GM10248 (cell line): Measurements from ENCODE around the gene GPR152.
"Not testable (repeated sequence)": the region's sequence is repeated elsewhere in the genome, so short reads cannot be mapped to it uniquely, and the experiment has no call there.

Source experiments
- CTCF ChIA-PET: fragments of 300-600 bp; sonication (Branson Sonifier 250); formaldehyde crosslinking; extraction: SDS; loops from one replicate; lab custom pipeline; 2021; ENCODE audit warnings: antibody characterized with exemption; lab: Yijun Ruan, JAX
- POLR2A ChIA-PET: fragments of 350-650 bp; sonication (Branson Sonifier 250); formaldehyde crosslinking; extraction: SDS; loops from one replicate; lab custom pipeline; 2020; ENCODE audit warnings: antibody characterized with exemption; lab: Yijun Ruan, JAX
- DNase-seq: peaks from one replicate; pipeline ENCODE4 v3.0.0; 2012; ENCODE audit errors: extremely low spot score
- TF ChIP-seq, protein P1 (sequence below): IDR thresholded peaks from 2 replicates; pipeline ENCODE4 v1.5.1; 2012; ENCODE audit warnings: mild to moderate bottlenecking, low read depth; ENCODE audit errors: extremely low read depth, missing control alignments, control extremely low read depth

GPR152 gene

DNA sequence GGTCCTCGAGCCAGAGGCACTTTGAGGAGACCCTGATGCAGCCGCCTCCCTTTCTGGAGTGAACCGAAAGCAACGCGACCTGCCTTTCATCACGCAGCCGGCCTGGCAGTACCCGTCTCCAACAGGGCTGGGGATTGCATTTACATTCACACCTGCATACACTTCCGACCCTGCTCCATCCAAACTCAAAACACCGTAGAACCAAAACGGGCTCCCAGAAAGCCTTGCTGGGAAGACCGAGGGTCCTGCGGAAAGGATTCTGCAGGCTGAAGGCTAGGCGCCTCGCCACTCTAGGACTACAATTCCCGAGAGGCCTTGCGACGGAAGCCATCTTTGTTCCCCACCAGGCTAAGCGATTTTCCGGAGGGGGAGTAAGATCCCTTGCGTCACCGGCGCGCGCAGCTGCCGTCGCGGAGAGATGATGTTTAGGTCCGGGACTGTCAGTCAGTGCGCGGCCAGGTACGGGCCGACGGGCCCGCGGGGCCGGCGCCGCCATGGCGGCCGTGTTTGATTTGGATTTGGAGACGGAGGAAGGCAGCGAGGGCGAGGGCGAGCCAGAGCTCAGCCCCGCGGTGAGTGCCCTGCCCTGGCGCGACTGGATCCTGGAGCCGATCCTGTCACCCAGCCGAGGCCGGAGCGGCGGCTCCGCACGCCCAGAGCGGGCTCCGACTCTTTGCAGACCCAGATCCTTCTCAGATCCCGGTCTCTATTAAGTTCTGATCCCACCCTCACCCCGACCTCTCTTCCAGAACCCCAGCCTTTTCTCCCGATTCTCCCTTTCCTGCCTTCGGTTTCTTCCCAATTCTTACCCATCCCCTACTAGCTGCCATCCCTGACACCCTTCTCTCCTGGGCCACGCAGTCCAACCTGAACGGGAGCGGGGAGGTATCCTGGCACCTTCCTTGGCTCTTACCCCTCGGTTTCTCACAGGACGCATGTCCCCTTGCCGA is 24.2 kb downstream of the GPR152 start, which contains the start of gene RPS6KB2:
Gene RPS6KB2 (plus strand): TSS at position 443 of the 950 bp plus-strand sequence. CDS start 52 bp downstream, at position 495.
- peak; percentile 99 for DNase-seq
- TF ChIP-seq, protein P1, sequence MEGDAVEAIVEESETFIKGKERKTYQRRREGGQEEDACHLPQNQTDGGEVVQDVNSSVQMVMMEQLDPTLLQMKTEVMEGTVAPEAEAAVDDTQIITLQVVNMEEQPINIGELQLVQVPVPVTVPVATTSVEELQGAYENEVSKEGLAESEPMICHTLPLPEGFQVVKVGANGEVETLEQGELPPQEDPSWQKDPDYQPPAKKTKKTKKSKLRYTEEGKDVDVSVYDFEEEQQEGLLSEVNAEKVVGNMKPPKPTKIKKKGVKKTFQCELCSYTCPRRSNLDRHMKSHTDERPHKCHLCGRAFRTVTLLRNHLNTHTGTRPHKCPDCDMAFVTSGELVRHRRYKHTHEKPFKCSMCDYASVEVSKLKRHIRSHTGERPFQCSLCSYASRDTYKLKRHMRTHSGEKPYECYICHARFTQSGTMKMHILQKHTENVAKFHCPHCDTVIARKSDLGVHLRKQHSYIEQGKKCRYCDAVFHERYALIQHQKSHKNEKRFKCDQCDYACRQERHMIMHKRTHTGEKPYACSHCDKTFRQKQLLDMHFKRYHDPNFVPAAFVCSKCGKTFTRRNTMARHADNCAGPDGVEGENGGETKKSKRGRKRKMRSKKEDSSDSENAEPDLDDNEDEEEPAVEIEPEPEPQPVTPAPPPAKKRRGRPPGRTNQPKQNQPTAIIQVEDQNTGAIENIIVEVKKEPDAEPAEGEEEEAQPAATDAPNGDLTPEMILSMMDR = no peak
- POLR2A ChIA-PET = interaction anchor here (0.6 kb wide), 1 partner anchor 620 kb away, joined by 4 read pairs; no protein-coding TSS in a partner anchor
- CTCF ChIA-PET = interaction anchor here (0.7 to 1.7 kb wide), 6 partner anchors 9 to 27 kb away, joined by 3 to 6 read pairs (median 4); partner anchors contain the start of gene PTPRCAP

DNA sequence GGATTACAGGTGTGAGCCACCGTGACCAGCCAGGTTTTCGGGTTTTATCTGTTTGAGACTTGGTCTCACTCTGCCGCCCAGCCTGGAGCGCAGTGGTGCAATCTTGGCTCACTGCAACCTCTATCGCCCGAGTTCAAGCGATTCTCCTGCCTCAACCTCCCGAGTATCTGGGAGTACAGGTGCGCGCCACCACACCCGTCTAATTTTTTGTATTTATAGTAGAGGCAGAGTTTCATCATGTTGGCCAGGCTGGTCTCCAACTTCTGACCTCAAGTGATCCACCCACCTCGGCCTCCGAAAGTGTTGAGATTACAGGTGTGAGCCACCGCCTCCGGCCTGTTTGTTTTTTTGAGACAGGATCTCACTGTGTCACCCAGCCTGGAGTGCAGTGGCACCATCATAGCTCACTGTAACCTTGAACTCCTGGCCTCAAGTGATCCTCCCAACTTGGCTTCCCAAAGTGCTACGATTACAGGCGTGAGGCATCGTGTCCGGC is 25.1 kb downstream of the GPR152 start:
- DNase-seq, POLR2A ChIA-PET: not testable (repeated sequence)
- CTCF ChIA-PET = interaction anchor here (0.7 to 1.7 kb wide), 2 partner anchors 12 to 26 kb away, joined by 4 to 5 read pairs; partner anchors contain the start of gene PPP1CA

DNA sequence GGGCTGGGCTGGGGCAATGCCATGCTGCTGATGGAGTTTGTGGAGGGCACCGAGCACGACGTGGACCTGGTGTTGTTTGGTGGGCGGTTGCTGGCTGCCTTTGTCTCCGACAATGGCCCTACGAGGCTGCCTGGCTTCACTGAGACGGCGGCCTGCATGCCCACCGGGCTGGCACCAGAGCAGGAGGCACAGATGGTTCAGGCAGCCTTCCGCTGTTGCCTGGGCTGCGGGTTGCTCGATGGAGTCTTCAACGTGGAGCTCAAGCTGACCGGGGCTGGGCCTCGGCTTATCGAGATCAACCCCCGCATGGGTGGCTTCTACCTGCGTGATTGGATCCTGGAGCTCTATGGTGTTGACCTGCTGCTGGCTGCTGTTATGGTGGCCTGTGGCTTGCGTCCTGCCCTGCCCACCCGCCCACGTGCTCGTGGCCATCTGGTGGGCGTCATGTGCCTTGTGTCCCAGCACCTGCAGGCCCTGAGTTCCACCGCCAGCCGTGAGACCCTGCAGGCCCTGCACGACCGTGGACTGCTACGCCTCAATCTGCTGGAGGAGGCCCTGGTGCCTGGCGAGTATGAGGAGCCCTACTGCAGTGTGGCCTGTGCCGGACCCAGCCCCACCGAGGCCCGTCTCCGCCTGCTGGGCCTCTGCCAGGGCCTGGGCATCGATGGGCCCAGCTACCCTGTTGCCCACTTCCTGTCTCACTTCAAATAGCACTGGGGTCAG is 28.5 kb downstream of the GPR152 start:
- POLR2A ChIA-PET = no interaction called here
- CTCF ChIA-PET = interaction anchor here (1.0 to 2.1 kb wide), 2 partner anchors 23 to 256 kb away, joined by 3 to 8 read pairs; partner anchors contain the start of gene PPP1CA

DNA sequence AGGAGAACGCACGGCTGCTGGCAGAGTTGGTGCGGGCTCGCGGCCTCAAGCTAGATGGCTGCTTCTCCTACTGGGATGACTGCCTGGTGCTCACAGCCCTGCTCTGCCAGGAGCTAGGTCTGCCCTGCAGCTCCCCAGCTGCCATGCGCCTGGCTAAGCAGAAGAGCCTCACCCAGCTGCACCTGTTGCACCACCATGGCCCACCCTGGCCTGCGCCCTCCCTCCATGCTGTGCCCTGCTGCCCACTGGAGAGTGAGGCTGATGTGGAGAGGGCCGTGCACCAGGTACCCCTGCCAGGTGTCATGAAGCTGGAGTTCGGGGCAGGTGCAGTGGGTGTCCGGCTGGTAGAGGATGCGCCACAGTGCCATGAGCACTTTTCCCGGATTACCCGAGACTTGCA is 29.1 kb downstream of the GPR152 start:
- TF ChIP-seq, protein P1 = no peak
- POLR2A ChIA-PET = no interaction called here
- CTCF ChIA-PET = interaction anchor here (2.1 kb wide), 1 partner anchor 22 kb away, joined by 8 read pairs; the partner anchor contains the start of gene PPP1CA
- DNase-seq = no peak

More for the DNA sequence above, 28.5 kb downstream of the GPR152 start:
- TF ChIP-seq, protein P1 = no peak
- DNase-seq = no peak

DNA sequence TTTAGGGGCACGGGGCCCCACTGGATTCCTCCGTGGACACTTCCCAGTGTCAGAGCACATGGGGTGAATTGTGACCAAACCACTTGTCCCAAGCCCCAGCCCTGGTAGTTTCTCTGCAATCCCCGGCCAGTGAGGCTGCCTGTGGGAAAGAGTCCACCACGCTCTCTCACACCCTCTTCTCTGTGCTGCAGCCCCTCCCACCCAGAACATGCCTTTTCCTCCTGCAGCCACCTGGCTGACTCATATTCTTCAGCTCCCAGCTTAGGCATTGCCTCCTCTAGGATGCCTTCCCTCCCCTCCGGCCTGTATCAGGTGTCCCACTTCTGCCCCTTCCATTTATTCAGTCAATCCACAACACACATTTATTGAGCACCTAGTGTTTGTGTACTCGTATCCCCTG is 29.6 kb downstream of the GPR152 start:
- POLR2A ChIA-PET = no interaction called here
- CTCF ChIA-PET = interaction anchor here (2.1 kb wide), 1 partner anchor 22 kb away, joined by 8 read pairs; the partner anchor contains the start of gene PPP1CA
- TF ChIP-seq, protein P1 = no peak
- DNase-seq = no peak

DNA sequence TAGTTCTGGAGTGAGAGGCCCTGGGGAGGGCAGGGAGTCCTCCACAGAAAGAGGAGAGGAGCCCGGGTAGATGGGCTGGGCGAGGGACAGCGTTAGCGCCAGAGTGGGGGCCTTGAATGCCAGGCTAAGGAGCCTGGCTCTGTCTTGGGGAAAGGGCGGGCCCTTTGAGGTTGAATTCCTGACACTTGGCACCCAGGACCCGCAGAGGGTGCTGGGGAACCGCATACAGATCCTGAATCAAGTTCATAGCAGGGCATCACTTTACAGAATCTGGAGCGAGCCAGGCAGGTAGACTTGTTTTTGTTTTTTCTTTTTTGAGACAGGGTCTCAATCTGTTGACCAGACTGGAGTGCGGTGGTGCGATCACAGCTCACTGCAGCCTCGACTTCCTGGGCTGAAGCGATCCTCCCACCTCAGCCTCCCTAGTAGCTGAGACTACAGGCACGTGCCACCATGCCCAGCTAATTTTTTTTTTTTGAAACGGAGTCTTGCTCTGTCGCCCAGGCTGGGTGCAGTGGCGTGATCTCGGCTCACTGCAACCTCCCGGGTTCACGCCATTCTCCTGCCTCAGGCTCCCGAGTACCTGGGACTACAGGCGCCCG is 31.0 kb downstream of the GPR152 start:
- DNase-seq = no peak
- ChIA-PET POLR2A (interaction anchor here (0.6 kb wide), 1 partner anchor 15 kb away, joined by 3 read pairs; no protein-coding TSS in a partner anchor), CTCF (interaction anchor here (1.5 to 5.7 kb wide), 4 partner anchors 13 to 60 kb away, joined by 3 to 50 read pairs (median 20); partner anchors contain the start of genes PPP1CA and TBC1D10C)
- TF ChIP-seq, protein P1 = no peak
